Suprapubic skin (tissue), 4 donors: ENCODE results near the gene DOCK8. TPM values are rescaled to one million over a fixed set of nuclear protein-coding genes. Genes with fewer than 3 reads are reported as not detected.
"Not testable (repeated sequence)": the region's sequence is repeated elsewhere in the genome, so short reads cannot be mapped to it uniquely, and the experiment has no call there.

Experiments
- DNase-seq, 2 donors: peaks; one replicate each; pipeline ENCODE4 v3.0.0-alpha.2; 2019; ENCODE audit warnings: low spot score in 2 of 2
- H3K27ac ChIP-seq: fragments of 200-600 bp; sonication (generic); one replicate; pipeline ENCODE4 v1.5.1; 2019
- H3K27me3 ChIP-seq: fragments of 200-600 bp; sonication (generic); one replicate; pipeline ENCODE4 v1.5.1; 2019
- H3K36me3 ChIP-seq: fragments of 200-600 bp; sonication (generic); one replicate; pipeline ENCODE4 v1.5.1; 2019
- H3K4me1 ChIP-seq: fragments of 200-600 bp; sonication (generic); one replicate; pipeline ENCODE4 v1.5.1; 2019
- H3K4me3 ChIP-seq: fragments of 200-600 bp; sonication (generic); one replicate; pipeline ENCODE4 v1.5.1; 2019; ENCODE audit warnings: mild to moderate bottlenecking
- H3K9me3 ChIP-seq: fragments of 200-600 bp; sonication (generic); one replicate; pipeline ENCODE4 v1.5.1; 2019
- CTCF ChIP-seq, 2 donors: fragments of 200-600 bp in 1 of 2; fragments of 450-650 bp in 1 of 2; sonication (generic) in 1 of 2; IDR thresholded peaks; one replicate each; pipeline ENCODE4 v1.5.1; 2016 to 2019; ENCODE audit warnings: antibody characterized with exemption in 2 of 2, mild to moderate bottlenecking in 1 of 2, moderate library complexity in 1 of 2
- EP300 ChIP-seq: sonication (generic); formaldehyde crosslinking; IDR thresholded peaks from one replicate; pipeline ENCODE4 v1.6.1; 2017; ENCODE audit warnings: antibody characterized with exemption
- POLR2A ChIP-seq, 2 donors: fragments of 450-650 bp; IDR thresholded peaks; one replicate each; pipeline ENCODE4 v1.6.1; 2017; ENCODE audit warnings: antibody characterized with exemption in 2 of 2, mild to moderate bottlenecking in 2 of 2, moderate library complexity in 2 of 2
- POLR2AphosphoS5 ChIP-seq, 3 donors: sonication (generic); formaldehyde crosslinking; IDR thresholded peaks; one replicate each; pipeline ENCODE4 v1.6.1; 2017; ENCODE audit warnings: antibody characterized with exemption in 3 of 3
- WGBS: methylation state at CpG from one replicate; pipeline ENCODE4 v1.1.5; 2018; 5-methylcytosine and 5-hydroxymethylcytosine counted together
- total RNA-seq, 4 donors: library from RNA; depleted of rRNA; stranded (reverse); fragments of >200 nt; gene quantifications; one replicate each; pipeline ENCODE4 v1.1.0, GENCODE V29; 2016

Gene DOCK8
- total RNA-seq, 4 donors from 2014 or later, result 4.1 to 13.3 (median 10.3) TPM

DNA sequence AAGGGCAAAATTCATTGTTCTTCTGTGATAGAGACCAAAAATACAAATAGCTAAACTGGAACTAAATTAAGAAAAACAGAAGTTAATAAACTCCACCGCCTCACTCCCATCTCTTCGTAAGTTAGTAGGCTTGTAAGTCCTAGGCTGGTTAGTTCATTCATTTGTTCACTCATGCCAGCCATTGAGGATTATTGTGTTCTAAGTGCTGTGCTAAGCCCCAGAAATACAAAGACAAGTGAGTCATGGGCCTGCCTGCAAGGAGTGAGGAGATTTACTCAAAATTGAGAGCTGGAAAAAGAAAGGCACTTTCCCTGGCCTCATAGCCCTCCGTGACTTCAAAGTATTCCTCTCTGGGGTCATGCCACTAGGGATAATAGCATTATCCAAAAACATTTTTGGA lies 8.5 kb downstream of the DOCK8 start:
- DNase-seq, result no peak
- Histone ChIP-seq H3K27me3 (no peaks in the 10 kb centered on the region), H3K27ac (no peak overlapping the region), H3K36me3 (no peaks in the 10 kb centered on the region), H3K9me3 (no peaks in the 10 kb centered on the region), H3K4me1 (no peaks in the 10 kb centered on the region), H3K4me3 (no peak overlapping the region)
- no peak for TF ChIP-seq POLR2A (IDR thresholded peaks at IDR 0.05)
- no peak for TF ChIP-seq EP300
- no peak for TF ChIP-seq POLR2AphosphoS5 (IDR thresholded peaks at IDR 0.05)
- TF ChIP-seq CTCF (IDR thresholded peaks at IDR 0.05), result no peak
- WGBS, result 79% methylated on average over 3 of the region's 3 CpGs

DNA sequence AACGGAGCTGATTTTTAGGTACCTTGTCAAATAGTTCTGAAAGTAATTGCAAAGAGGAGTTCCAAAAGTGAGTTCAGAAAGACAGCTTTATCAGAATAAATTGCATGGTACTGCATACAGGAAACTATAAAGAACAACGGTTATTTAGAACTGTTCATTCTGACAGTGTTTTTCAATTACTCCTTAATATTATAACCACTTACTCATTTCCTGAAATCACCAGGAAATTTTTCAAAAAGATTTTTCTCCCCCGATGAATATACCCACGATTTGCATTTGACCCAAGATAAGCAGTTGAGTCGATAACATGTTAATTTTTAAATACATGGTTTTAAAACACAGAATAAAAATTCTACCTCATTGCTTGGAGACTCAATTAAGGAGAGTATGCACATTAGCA lies 9.4 kb downstream of the DOCK8 start:
- no peak overlapping the region for H3K27ac ChIP-seq

DNA sequence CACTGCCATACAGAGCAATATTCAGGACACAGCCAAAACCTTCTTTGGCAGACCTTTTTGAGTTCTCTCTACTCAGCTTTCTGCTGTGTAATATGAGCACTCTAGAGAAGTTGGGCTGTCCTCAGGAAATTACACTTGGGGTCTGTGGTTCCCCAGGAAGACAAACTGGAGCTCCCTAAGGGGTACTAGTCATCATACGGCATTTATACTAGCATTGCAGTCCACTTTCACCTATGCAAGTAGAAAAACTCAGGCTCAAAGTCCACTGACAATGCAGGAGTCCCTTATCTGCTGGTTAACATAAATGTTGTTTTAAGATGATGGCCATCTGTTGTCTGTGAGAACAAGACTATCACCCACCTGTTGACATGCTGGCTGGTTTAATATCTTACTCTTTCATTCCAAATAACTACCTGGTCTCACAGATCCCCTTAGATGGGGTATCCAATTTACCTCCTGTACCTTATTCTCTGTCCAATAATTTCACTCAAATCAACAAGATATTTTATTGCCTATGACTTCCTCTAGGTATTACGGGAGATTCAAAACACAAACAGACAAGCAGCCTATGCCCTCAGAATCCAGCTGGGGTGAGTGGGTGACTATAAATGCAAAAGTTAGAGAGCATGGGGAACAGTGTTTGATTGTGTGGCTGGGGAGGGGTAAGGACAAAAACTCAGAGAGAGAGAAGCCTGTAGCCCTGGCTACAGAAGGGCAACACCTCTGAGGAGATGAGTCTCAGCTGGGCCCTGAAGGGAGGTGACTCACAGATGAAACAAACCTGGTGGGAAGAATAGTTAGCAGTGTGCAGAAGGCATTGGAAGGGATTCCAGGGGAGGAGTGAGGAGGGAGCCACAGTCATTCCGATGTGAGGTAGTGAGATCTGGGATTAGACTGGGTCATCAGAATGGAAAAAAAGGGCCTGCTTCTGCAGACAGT lies 10.2 kb downstream of the DOCK8 start:
- Histone ChIP-seq H3K27me3 (no peaks in the 10 kb centered on the region), H3K4me3 (no peak overlapping the region), H3K27ac (no peak overlapping the region), H3K9me3 (no peaks in the 10 kb centered on the region), H3K36me3 (no peaks in the 10 kb centered on the region), H3K4me1 (no peaks in the 10 kb centered on the region)
- 73% methylated on average over 3 of the region's 3 CpGs for WGBS
- TF ChIP-seq CTCF (IDR thresholded peaks at IDR 0.05) (no peak), POLR2AphosphoS5 (IDR thresholded peaks at IDR 0.05) (no peak), POLR2A (IDR thresholded peaks at IDR 0.05) (no peak), EP300 (no peak)
- no peak for DNase-seq

More for the DNA sequence above, 9.4 kb downstream of the DOCK8 start:
- DNase-seq, result no peak
- TF ChIP-seq EP300 (no peak), CTCF (IDR thresholded peaks at IDR 0.05) (no peak), POLR2AphosphoS5 (IDR thresholded peaks at IDR 0.05) (no peak), POLR2A (IDR thresholded peaks at IDR 0.05) (no peak)
- Histone ChIP-seq H3K36me3 (no peaks in the 10 kb centered on the region), H3K9me3 (no peaks in the 10 kb centered on the region), H3K27me3 (no peaks in the 10 kb centered on the region), H3K4me3 (no peak overlapping the region), H3K4me1 (no peaks in the 10 kb centered on the region)
- 65% methylated on average over 5 of the region's 5 CpGs for WGBS

GRCh38 chr9:227860-228259 lies 13.2 kb downstream of the DOCK8 start:
- Histone ChIP-seq H3K4me3 (no peak overlapping the region), H3K36me3 (no peaks in the 10 kb centered on the region), H3K4me1 (no peaks in the 10 kb centered on the region), H3K27me3 (no peaks in the 10 kb centered on the region), H3K9me3 (no peaks in the 10 kb centered on the region), H3K27ac (no peak overlapping the region)
- TF ChIP-seq POLR2AphosphoS5 (IDR thresholded peaks at IDR 0.05) (no peak), EP300 (no peak), CTCF (IDR thresholded peaks at IDR 0.05) (no peak), POLR2A (IDR thresholded peaks at IDR 0.05) (no peak)
- WGBS, result 59% methylated on average over 3 of the region's 3 CpGs
- no peak for DNase-seq

- no peaks in the 10 kb centered on the region for H3K27me3 ChIP-seq
- H3K4me1 ChIP-seq, result no peaks in the 10 kb centered on the region
- H3K4me3 ChIP-seq, result no peak overlapping the region
- TF ChIP-seq POLR2A (IDR thresholded peaks at IDR 0.05) (no peak), POLR2AphosphoS5 (IDR thresholded peaks at IDR 0.05) (no peak), CTCF (IDR thresholded peaks at IDR 0.05) (no peak), EP300 (no peak)
- H3K9me3 ChIP-seq, result no peaks in the 10 kb centered on the region
- no peaks in the 10 kb centered on the region for H3K36me3 ChIP-seq
- WGBS, result 92% methylated on average over 5 of the region's 5 CpGs
- H3K27ac ChIP-seq, result no peak overlapping the region
- DNase-seq, result no peak
Measured at GRCh38 chr9:228929-229695, 14.4 kb downstream of the DOCK8 start.

GRCh38 chr9:231625-232024 lies 17.0 kb downstream of the DOCK8 start:
- not testable (repeated sequence) for H3K27me3 ChIP-seq, H3K4me3 ChIP-seq, H3K9me3 ChIP-seq, DNase-seq, H3K36me3 ChIP-seq, H3K4me1 ChIP-seq, H3K27ac ChIP-seq
- 68% methylated on average over 1 of the region's 1 CpG for WGBS

DNA sequence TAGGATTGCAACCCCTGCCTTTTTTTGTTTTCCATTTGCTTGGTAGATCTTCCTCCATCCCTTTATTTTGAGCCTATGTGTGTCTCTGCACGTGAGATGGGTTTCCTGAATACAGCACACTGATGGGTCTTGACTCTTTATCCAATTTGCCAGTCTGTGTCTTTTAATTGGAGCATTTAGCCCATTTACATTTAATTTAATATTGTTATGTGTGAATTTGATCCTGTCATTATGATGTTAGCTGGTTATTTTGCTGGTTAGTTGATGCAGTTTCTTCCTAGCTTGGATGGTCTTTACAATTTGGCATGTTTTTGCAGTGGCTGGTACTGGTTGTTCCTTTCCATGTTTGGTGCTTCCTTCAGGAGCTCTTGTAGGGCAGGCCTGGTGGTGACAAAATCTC lies 19.0 kb downstream of the DOCK8 start:
- not testable (repeated sequence) for H3K27me3 ChIP-seq

More for the DNA sequence above, 19.0 kb downstream of the DOCK8 start:
- DNase-seq, H3K36me3 ChIP-seq, H3K4me3 ChIP-seq, H3K27ac ChIP-seq, H3K9me3 ChIP-seq, H3K4me1 ChIP-seq: not testable (repeated sequence)
- whole genome bisulfite sequencing, result 91% methylated on average over 1 of the region's 1 CpG
